BJ (cell line): ENCODE data around the gene PDGFRA. TPM values are rescaled to one million over a fixed set of nuclear protein-coding genes. Genes with fewer than 3 reads are reported as not detected.
A peak's percentile ranks its signal among the peaks of the same experiment; 100 is the strongest.

Source experiments
- CTCF ChIA-PET: fragments of 350-600 bp; formaldehyde crosslinking; extraction: SDS; loops from one replicate; lab custom pipeline; 2021; ENCODE audit warnings: antibody characterized with exemption, inconsistent platforms; lab: Yijun Ruan, JAX
- POLR2A ChIA-PET: fragments of 300-600 bp; sonication (Branson Sonifier 250); formaldehyde crosslinking; extraction: SDS; loops from one replicate; lab custom pipeline; 2021; ENCODE audit warnings: antibody characterized with exemption; lab: Charles Lee
- DNase-seq: peaks from one replicate; pipeline ENCODE4 v3.0.0-alpha.2; 2011; ENCODE audit warnings: low read depth
- H3K27me3 ChIP-seq: 2 replicates; pipeline ENCODE4 v1.6.0; 2011; ENCODE audit warnings: low read length; ENCODE audit not compliant: control insufficient read depth, insufficient read depth
- H3K36me3 ChIP-seq: 2 replicates; pipeline ENCODE4 v1.5.1; 2011; ENCODE audit warnings: low read length; ENCODE audit not compliant: control insufficient read depth, insufficient read depth
- H3K4me3 ChIP-seq: 2 replicates; pipeline ENCODE4 v1.5.1; 2011; ENCODE audit warnings: low read depth, mild to moderate bottlenecking, control low read depth, low read length
- CTCF ChIP-seq: IDR thresholded peaks from 2 replicates; pipeline ENCODE4 v1.5.1; 2011; ENCODE audit warnings: low read depth, mild to moderate bottlenecking, control low read depth, inconsistent platforms, low read length, moderate library complexity; ENCODE audit not compliant: insufficient read depth
- polyA minus RNA-seq: library from RNA; depleted of rRNA, polyadenylated mRNA; stranded (reverse); fragments of >200 nt; gene quantifications from 2 replicates; pipeline ENCODE4 v1.2.3, GENCODE V29; 2011; rRNA and poly(A)+ RNA removed
- polyA plus RNA-seq: library from polyadenylated mRNA; depleted of rRNA; stranded (reverse); fragments of >200 nt; gene quantifications from 2 replicates; pipeline ENCODE4 v1.2.3, GENCODE V29; 2011; rRNA removed

The PDGFRA gene
- polyA plus RNA-seq, result 90.5 and 129 TPM in 2 replicates
- polyA minus RNA-seq, result 84.9 and 119 TPM in 2 replicates

GRCh38 chr4:54228961-54229501, at the start of gene PDGFRA:
TSS of gene PDGFRA (plus strand) at chr4:54229293. CDS start at chr4:54258769, 29,476 bp downstream.
- CTCF ChIA-PET, result interaction anchor here (1.0 to 5.0 kb wide), 9 partner anchors 10 to 1213 kb away, joined by 3 to 34 read pairs (median 4); no protein-coding TSS in a partner anchor
- no peaks in the 10 kb centered on the region for H3K27me3 ChIP-seq
- TF ChIP-seq CTCF, result no peak
- H3K36me3 ChIP-seq, result peaks cover 10% of the 10 kb centered on the region; the same call in 1 of the 2 replicates
- H3K4me3 ChIP-seq, result peak within 1 kb of the TSS; percentile 92
- peak; percentile 73 for DNase-seq
- POLR2A ChIA-PET, result interaction anchor here (0.5 to 0.7 kb wide), 3 partner anchors 12 to 315 kb away, joined by 3 to 15 read pairs (median 7); no protein-coding TSS in a partner anchor

GRCh38 chr4:54184581-54184980, 44.5 kb upstream of the PDGFRA start:
- Histone ChIP-seq H3K4me3 (no peak overlapping the region), H3K36me3 (no peaks in the 10 kb centered on the region), H3K27me3 (no peaks in the 10 kb centered on the region)
- no peak for TF ChIP-seq CTCF
- CTCF ChIA-PET, result interaction anchor here (1.5 kb wide), 1 partner anchor 11 kb away, joined by 3 read pairs; no protein-coding TSS in a partner anchor
- POLR2A ChIA-PET, result no interaction called here
- no peak for DNase-seq

GRCh38 chr4:54185044-54185780, 43.9 kb upstream of the PDGFRA start:
- POLR2A ChIA-PET, result no interaction called here
- DNase-seq, result no peak
- CTCF ChIA-PET, result interaction anchor here (0.7 to 1.5 kb wide), 3 partner anchors 8 to 15 kb away, joined by 3 read pairs; no protein-coding TSS in a partner anchor

GRCh38 chr4:54185866-54186265, 43.2 kb upstream of the PDGFRA start:
- POLR2A ChIA-PET, result no interaction called here
- no peak overlapping the region for H3K4me3 ChIP-seq
- no peak for TF ChIP-seq CTCF
- H3K27me3 ChIP-seq, result no peaks in the 10 kb centered on the region
- no peak for DNase-seq
- CTCF ChIA-PET, result interaction anchor here (0.7 to 1.4 kb wide), 2 partner anchors 9 to 16 kb away, joined by 3 read pairs; no protein-coding TSS in a partner anchor
- H3K36me3 ChIP-seq, result no peaks in the 10 kb centered on the region

More at GRCh38 chr4:54185044-54185780, 43.9 kb upstream of the PDGFRA start:
- H3K36me3 ChIP-seq, result no peaks in the 10 kb centered on the region
- H3K4me3 ChIP-seq, result no peak overlapping the region
- no peaks in the 10 kb centered on the region for H3K27me3 ChIP-seq
- TF ChIP-seq CTCF, result no peak

- TF ChIP-seq CTCF, result no peak
- ChIA-PET CTCF (interaction anchor here (1.4 kb wide), 1 partner anchor 9 kb away, joined by 3 read pairs; no protein-coding TSS in a partner anchor), POLR2A (no interaction called here)
- Histone ChIP-seq H3K27me3 (no peaks in the 10 kb centered on the region), H3K36me3 (no peaks in the 10 kb centered on the region), H3K4me3 (no peak overlapping the region)
- DNase-seq, result no peak
These were observed 42.7 kb upstream of the PDGFRA start for GRCh38 chr4:54186371-54186770.
